HG02588 (cell line): ENCODE data around the gene CDK14.

Experiments
- ATAC-seq: cut with Tn5 transposase; IDR thresholded peaks from one replicate; pipeline ENCODE4 v1.9.1; 2021; ENCODE audit warnings: mild to moderate bottlenecking, moderate library complexity; ENCODE audit not compliant: unreplicated experiment

CDK14 gene

GRCh38 chr7:90677486-90678404, 81.6 kb downstream of the CDK14 start:
- no peak for ATAC-seq

GRCh38 chr7:90678986-90679385, 82.9 kb downstream of the CDK14 start:
- ATAC-seq, result no peak

GRCh38 chr7:90680484-90680883, 84.4 kb downstream of the CDK14 start:
- no peak for ATAC-seq

- no peak for ATAC-seq
Observed at GRCh38 chr7:90681336-90682022, 85.4 kb downstream of the CDK14 start.

GRCh38 chr7:90686146-90686545, 90.0 kb downstream of the CDK14 start:
- no peak for ATAC-seq

- no peak for ATAC-seq
Observed at GRCh38 chr7:90688810-90689209, 92.7 kb downstream of the CDK14 start.

- no peak for ATAC-seq
Observed at GRCh38 chr7:90689260-90689659, 93.1 kb downstream of the CDK14 start.

GRCh38 chr7:90690159-90690858, 94.2 kb downstream of the CDK14 start:
- ATAC-seq, result no peak

- no peak for ATAC-seq
Observed at GRCh38 chr7:90692396-90692795, 96.3 kb downstream of the CDK14 start.

GRCh38 chr7:90692947-90693346, 96.8 kb downstream of the CDK14 start:
- ATAC-seq, result no peak

- ATAC-seq, result no peak
Observed at GRCh38 chr7:90693939-90694338, 97.8 kb downstream of the CDK14 start.

GRCh38 chr7:90698616-90699015, 102.5 kb downstream of the CDK14 start:
- ATAC-seq, result no peak

GRCh38 chr7:90701021-90701420, 104.9 kb downstream of the CDK14 start:
- ATAC-seq, result no peak

GRCh38 chr7:90701771-90702170, 105.7 kb downstream of the CDK14 start:
- ATAC-seq, result no peak

- no peak for ATAC-seq
Observed at GRCh38 chr7:90705391-90706071, 109.4 kb downstream of the CDK14 start.

- ATAC-seq, result no peak
Observed at GRCh38 chr7:90706072-90706716, 110.1 kb downstream of the CDK14 start.

- ATAC-seq, result peak; percentile 65
Observed at GRCh38 chr7:90708841-90709317, 112.8 kb downstream of the CDK14 start.

GRCh38 chr7:90709501-90710465, 113.7 kb downstream of the CDK14 start:
- peak; percentile 37 for ATAC-seq

- no peak for ATAC-seq
Observed at GRCh38 chr7:90710466-90710850, 114.3 kb downstream of the CDK14 start.
